ENCODE data around the gene RPL41. TPM values are rescaled to one million over a fixed set of nuclear protein-coding genes. Genes with fewer than 3 reads are reported as not detected.
A peak's percentile ranks its signal among the peaks of the same experiment; 100 is the strongest.
"Not testable (repeated sequence)": the region's sequence is repeated elsewhere in the genome, so short reads cannot be mapped to it uniquely, and the experiment has no call there.

The RPL41 gene
- total RNA-seq, 2 experiments from 2014 or later, result 5,444 to 5,630 TPM

DNA sequence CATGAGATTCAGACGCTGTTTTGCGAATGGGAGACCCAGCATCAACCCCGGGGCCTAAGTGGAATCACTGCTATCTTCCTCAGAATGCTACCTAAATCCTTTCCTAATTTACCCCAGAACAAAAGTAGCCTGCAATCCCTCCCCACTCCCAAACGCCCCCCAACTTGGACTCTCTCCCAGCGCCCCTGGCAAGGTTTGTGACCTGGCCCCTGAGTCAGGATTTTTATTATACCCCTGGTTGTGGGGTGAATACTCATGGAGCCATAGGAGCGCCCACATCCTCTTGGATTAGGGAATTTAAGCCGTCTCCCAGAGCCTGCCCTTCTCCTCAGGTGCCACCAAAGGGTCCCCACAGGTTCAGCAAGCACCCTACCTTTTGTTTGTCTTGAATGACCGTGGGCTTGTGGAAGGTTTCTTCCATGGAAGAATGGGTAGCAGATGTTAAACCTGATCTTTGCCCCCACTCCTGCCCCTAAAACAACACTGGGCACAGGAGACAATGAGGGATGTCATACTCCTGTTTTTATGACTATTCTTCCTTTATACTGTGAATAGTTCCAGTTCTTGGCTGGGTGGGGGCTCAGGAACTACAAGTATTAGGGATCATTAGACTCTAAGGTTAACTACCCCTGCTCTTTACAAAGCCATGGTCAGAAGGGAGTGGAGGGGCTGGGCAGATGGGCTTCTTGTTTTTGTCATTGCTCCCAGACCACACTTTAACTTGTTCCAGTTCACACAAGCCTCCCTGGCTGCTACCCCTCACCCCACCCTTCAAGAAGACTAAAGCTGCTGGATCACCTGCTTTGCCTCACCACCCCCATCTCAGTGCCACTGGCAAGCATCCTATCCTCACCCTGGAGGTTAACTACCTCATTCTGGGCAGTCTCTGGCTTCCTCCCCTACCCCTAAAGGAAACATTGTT, 36.6 kb downstream of the RPL41 start:
- Mint-ChIP-seq H3K4me3 (peak overlapping the region; percentile 88), H3K36me3 (peaks cover 15% of the 10 kb centered on the region), H3K9me3 (no peaks in the 10 kb centered on the region), H3K27me3 (no peaks in the 10 kb centered on the region), H3K27ac (peak overlapping the region; percentile 98), H3K4me1 (peaks cover 33% of the 10 kb centered on the region)
- no peak for DNase-seq

DNA sequence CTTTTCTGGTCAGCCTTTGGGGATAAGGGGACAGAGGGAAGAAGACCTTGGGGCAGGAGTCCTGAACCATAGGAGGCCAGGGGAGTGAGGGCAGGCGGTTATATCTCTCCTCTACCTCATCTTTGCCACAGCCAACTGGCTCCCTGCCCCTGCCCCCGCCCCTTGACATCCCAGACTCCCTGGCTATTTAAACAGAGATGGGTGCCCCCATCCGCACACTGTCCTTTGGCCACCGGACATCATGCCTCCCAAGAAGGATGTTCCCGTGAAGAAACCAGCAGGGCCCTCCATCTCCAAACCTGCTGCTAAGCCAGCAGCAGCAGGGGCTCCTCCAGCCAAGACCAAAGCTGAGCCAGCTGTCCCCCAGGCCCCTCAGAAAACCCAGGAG, 37.2 kb downstream of the RPL41 start:
- Mint-ChIP-seq H3K4me1 (peaks cover 33% of the 10 kb centered on the region), H3K9me3 (no peaks in the 10 kb centered on the region)

DNA sequence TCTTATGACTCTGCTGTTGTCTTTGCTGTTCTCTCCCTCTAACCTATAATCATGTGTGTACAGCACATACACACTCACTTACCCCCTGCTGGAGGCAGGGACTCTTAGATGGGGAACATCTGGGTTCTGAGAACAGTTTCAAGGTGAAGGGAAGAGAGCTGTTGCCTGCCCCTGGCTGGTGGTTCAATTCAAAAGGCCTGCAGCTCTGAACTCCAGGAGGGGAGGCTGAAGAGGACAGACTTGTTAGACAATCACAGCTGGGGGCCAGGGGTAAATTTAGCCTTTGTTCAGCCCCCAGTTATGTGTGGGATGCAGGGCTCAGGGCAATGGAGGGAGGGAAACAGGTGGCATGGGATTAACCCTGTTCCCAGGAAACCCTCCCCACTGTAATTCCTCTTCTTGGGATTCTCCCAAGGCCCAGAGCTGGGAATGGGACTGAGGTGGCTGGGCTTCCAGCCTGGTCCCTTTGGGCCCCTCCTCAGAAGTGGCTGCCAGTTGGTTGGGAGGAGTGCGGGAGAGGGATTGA, 37.9 kb downstream of the RPL41 start:
- no peak for DNase-seq
- H3K9me3 Mint-ChIP-seq, result no peaks in the 10 kb centered on the region
- no peak overlapping the region for H3K4me3 Mint-ChIP-seq
- H3K4me1 Mint-ChIP-seq, result peaks cover 38% of the 10 kb centered on the region
- H3K27ac Mint-ChIP-seq, result no peak overlapping the region
- H3K36me3 Mint-ChIP-seq, result peaks cover 27% of the 10 kb centered on the region
- no peaks in the 10 kb centered on the region for H3K27me3 Mint-ChIP-seq

More for the DNA sequence above, 37.2 kb downstream of the RPL41 start:
- DNase-seq, result no peak
- Mint-ChIP-seq H3K36me3 (peaks cover 21% of the 10 kb centered on the region), H3K27me3 (no peaks in the 10 kb centered on the region), H3K4me3 (peak overlapping the region; percentile 88), H3K27ac (no peak overlapping the region)

DNA sequence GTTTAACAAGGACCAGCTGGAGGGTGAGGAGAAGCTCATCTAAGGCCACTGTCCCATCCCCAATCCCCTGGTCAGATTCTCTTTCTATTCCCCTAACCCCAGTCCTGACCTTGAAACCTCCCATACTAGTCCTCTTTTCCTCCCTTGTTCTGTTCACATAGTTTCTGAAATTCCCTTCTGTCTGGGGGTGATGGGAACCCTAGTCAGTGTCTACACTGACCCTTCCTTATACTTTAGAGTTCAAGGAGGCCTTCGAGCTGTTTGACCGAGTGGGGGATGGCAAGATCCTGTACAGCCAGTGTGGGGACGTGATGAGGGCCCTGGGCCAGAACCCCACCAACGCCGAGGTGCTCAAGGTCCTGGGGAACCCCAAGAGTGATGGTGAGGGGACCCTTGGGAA, 38.4 kb downstream of the RPL41 start:
- Mint-ChIP-seq H3K36me3 (peaks cover 32% of the 10 kb centered on the region), H3K9me3 (no peaks in the 10 kb centered on the region), H3K27me3 (no peaks in the 10 kb centered on the region), H3K4me3 (no peak overlapping the region), H3K4me1 (peaks cover 41% of the 10 kb centered on the region), H3K27ac (no peak overlapping the region)
- no peak for DNase-seq

DNA sequence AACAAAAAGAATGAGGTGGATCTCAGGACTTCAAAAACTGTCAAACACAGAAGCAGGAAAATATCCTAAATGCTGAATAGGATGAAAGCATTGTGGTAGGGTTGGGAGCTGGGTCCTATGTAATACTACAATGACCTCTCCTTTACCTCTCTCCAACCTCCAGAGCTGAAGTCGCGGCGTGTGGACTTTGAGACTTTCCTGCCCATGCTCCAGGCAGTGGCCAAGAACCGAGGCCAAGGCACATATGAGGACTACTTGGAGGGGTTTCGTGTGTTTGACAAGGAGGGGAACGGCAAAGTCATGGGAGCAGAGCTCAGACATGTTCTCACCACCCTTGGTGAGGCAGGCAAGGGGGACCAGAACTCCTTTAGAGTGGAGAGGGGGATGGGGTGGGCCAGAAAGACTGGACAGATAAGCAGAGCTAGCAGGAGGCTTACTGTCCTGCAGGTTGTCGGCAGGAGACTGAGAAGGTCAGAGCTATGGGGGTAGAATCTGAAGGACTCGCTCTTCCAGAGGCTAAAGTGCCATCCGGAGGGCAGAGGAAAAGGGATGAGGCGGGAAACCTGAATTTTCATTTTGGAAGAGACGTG, 38.9 kb downstream of the RPL41 start:
- no peak for DNase-seq
- no peak overlapping the region for H3K27ac Mint-ChIP-seq
- peaks cover 42% of the 10 kb centered on the region for H3K4me1 Mint-ChIP-seq
- peaks cover 38% of the 10 kb centered on the region for H3K36me3 Mint-ChIP-seq
- no peaks in the 10 kb centered on the region for H3K27me3 Mint-ChIP-seq
- no peak overlapping the region for H3K4me3 Mint-ChIP-seq
- H3K9me3 Mint-ChIP-seq, result no peaks in the 10 kb centered on the region

DNA sequence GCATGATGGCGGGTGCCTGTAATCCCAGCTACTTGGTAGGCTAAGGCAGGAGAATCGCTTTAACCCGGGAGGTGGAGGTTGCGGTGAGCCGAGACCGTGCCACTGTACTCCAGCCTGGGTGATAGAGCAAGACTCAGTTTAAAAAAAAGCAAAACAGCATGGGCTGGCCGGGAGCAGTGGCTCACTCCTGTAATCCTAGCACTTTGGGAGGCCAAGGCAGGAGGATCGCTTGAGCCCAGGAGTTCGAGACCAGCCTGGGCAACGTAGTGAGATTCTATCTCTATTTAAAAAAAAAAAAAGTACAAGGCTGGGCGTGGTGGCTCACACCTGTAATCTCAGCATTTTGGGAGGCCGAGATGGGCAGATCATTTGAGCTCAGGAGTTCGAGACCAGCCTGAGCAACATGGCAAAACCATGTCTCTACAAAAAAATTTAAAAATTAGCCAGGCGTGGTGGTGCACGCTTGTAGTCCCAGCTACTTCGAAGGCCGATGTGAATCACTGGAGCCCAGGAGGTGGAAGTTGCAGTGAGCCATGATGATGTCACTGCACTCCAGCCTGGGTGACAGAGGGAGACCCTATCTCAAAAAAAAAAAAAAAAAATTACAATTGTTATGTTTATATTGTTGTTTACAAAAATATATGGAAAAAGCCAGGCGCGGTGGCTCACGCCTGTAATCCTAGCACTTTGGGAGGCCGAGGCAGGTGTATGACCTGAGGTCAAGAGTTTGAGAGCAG, 40.2 kb downstream of the RPL41 start:
- peaks cover 43% of the 10 kb centered on the region for H3K4me1 Mint-ChIP-seq
- DNase-seq, H3K9me3 Mint-ChIP-seq, H3K27me3 Mint-ChIP-seq: not testable (repeated sequence)
- peak overlapping the region; percentile 95 for H3K4me3 Mint-ChIP-seq
- peaks cover 51% of the 10 kb centered on the region for H3K36me3 Mint-ChIP-seq
- peak overlapping the region; percentile 95 for H3K27ac Mint-ChIP-seq

DNA sequence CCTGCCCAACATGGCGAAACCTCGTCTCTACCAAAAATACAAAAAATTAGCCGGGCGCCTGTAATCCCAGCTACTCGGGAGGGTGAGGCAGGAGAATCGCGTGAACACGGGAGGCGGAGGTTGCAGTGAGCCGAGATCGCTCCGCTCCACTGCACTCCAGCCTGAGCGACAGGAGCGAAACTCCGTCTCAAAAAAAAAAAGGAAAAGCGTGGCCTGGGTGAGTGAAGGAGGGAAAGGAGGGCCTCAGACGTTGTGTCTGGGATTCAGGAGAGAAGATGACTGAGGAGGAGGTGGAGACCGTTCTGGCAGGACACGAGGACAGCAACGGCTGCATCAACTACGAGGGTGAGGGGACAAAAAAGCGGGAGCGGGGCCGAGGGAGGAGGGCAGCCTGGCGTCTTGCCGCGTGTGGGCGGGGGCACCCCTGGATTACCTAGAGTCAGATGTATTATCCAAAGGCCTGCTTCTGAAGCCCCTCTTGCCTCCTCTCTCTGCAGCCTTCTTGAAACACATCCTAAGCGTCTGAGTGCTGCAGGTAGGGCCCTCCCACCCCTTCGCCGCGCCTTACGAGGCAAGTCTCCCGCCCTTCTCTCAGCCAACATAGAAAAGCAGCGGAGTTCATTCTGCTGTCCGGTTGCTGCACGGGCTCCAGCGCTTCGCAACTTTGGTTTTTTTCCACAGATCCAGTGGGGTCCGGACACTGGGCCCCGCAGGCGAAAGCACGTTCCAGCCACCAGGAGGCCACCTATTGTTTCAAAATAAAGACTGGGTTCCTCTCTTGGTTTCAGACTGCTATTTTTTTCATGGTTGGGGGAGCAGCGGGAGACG, 41.0 kb downstream of the RPL41 start:
- Mint-ChIP-seq H3K9me3 (no peaks in the 10 kb centered on the region), H3K4me1 (peaks cover 42% of the 10 kb centered on the region), H3K4me3 (peak overlapping the region; percentile 95), H3K27me3 (no peaks in the 10 kb centered on the region), H3K27ac (peak overlapping the region; percentile 95), H3K36me3 (peaks cover 51% of the 10 kb centered on the region)
- peak; percentile 64 for DNase-seq

DNA sequence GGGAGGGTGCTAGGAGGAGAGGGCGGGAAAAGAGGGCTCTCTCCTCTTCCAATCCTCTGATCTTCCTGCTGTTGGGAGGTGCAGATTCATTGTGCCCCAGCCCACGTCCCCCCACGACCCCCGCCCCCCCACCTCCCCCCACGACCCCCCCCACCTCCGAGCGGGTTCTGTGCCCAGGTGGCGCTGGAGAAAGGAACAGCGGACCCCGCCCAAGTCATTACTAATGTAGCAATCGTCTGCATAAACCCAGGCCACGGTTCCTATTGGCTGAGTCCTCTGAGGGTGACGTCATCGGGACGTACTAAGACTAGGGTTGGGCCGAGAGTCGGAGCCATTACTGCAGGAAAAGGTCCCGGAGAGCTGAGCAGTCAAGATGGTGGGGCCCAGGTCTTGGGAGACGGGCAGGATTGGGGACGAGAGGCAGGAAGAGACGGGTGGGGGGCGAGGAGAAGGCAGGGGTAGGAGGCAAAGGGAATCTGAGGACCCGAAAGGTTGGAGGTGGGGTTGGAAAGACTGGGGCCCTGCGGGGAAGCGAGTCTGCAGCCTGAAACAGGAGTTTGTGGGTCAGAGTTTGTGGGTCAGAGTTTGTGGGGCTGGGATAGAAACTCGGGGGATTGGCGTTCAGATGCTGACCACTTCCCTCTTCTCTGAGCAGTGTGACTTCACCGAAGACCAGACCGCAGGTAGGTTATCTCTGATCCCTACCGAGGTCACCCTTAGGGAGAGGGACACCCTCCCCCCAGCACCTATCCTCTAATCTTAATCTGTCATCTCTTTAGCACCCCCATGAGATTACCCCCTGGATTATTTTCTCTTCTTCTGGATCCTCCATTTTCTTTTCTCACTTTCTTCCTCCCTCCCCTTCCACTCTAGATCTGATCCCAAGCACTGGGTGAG, 41.8 kb downstream of the RPL41 start, which contains the start of gene MYL6:
Gene MYL6 (plus strand): TSS at position 331 of the 897 bp plus-strand sequence. CDS start 43 bp downstream, at position 374.
- peak; percentile 89 for DNase-seq
- Mint-ChIP-seq H3K36me3 (peaks cover 53% of the 10 kb centered on the region), H3K27ac (peak within 1 kb of the TSS; percentile 95), H3K4me3 (peak within 1 kb of the TSS; percentile 95), H3K9me3 (no peaks in the 10 kb centered on the region), H3K27me3 (no peaks in the 10 kb centered on the region), H3K4me1 (peaks cover 41% of the 10 kb centered on the region)

DNA sequence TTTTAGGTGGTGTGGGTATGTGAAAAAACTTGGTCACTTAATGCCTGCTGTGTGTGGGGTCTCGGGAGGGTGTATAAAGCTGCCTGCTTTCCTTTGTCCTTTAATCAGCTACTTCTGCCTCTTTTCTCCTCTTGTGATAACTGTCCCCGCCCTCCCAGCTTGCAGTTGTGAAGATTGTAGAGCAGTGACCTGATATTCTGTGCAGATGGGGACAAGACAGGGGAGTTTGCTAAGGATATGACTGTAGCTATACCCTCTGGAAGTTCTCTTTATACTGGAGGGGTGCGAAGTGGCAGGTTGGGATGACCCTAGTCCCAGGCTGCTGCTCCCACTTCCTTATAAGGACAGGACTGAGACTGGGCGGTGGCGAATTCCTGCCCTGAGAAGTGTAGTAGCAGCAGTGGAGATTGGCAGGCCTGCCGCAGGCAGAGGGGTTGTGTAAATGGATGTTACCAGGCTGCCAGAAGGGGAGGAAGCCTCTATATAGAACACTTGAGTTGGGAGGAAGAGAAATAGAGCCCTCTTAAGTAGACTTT, 42.6 kb downstream of the RPL41 start:
- peaks cover 37% of the 10 kb centered on the region for H3K4me1 Mint-ChIP-seq
- peaks cover 57% of the 10 kb centered on the region for H3K36me3 Mint-ChIP-seq
- H3K9me3 Mint-ChIP-seq, result no peaks in the 10 kb centered on the region
- H3K27me3 Mint-ChIP-seq, result no peaks in the 10 kb centered on the region
- peak overlapping the region; percentile 95 for H3K27ac Mint-ChIP-seq
- DNase-seq, result no peak
- peak overlapping the region; percentile 95 for H3K4me3 Mint-ChIP-seq

DNA sequence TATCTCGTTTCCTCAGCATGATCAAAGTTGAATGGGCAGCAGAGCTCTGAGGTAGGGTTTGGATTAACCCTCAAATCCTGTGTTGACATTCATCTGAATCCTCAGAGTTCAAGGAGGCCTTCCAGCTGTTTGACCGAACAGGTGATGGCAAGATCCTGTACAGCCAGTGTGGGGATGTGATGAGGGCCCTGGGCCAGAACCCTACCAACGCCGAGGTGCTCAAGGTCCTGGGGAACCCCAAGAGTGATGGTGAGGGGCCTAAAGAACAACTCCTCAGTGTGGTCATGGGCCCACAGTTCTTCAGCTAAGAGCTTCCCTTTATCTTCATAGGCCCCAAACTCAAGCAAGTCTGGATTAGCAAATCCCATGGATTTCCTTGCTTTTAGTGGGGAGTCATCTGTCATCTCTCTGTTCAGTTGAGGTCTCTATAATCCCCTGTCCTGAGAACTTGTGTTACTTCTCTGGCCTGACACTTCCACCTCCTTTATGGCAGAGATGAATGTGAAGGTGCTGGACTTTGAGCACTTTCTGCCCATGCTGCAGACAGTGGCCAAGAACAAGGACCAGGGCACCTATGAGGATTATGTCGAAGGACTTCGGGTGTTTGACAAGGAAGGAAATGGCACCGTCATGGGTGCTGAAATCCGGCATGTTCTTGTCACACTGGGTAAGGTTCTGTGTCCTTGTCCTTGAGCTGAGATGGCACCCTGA, 43.2 kb downstream of the RPL41 start:
- H3K4me3 Mint-ChIP-seq, result peak overlapping the region; percentile 95
- peaks cover 63% of the 10 kb centered on the region for H3K36me3 Mint-ChIP-seq
- no peaks in the 10 kb centered on the region for H3K9me3 Mint-ChIP-seq
- H3K27ac Mint-ChIP-seq, result peak overlapping the region; percentile 95
- H3K4me1 Mint-ChIP-seq, result peaks cover 37% of the 10 kb centered on the region
- H3K27me3 Mint-ChIP-seq, result no peaks in the 10 kb centered on the region
- no peak for DNase-seq

DNA sequence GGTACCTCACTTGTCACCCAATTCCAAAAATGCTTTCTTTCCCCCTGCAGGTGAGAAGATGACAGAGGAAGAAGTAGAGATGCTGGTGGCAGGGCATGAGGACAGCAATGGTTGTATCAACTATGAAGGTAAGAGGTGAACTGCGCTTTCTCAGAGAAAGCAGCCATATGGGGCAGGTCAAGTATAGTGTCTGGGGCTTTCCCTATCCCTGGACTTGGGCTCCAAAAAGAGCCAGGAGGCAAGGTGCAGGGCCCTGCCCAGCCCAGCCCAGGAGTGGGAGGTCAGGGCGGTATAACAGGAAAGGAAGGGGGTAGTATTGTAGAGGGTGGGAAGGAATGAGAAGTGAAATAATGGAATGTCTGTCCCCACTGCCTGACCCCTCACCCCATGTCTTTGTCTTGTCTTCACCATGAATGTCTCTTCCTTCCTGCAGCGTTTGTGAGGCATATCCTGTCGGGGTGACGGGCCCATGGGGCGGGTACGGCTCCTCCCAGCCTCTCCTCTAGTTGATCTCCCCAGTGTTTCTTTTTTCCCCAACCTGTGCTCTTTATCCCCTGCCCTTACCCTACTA, 43.8 kb downstream of the RPL41 start:
- Mint-ChIP-seq H3K36me3 (peaks cover 62% of the 10 kb centered on the region), H3K4me3 (peak overlapping the region; percentile 95), H3K27ac (peak overlapping the region; percentile 95), H3K4me1 (peaks cover 37% of the 10 kb centered on the region), H3K27me3 (no peaks in the 10 kb centered on the region), H3K9me3 (no peaks in the 10 kb centered on the region)
- peak; percentile 59 for DNase-seq

DNA sequence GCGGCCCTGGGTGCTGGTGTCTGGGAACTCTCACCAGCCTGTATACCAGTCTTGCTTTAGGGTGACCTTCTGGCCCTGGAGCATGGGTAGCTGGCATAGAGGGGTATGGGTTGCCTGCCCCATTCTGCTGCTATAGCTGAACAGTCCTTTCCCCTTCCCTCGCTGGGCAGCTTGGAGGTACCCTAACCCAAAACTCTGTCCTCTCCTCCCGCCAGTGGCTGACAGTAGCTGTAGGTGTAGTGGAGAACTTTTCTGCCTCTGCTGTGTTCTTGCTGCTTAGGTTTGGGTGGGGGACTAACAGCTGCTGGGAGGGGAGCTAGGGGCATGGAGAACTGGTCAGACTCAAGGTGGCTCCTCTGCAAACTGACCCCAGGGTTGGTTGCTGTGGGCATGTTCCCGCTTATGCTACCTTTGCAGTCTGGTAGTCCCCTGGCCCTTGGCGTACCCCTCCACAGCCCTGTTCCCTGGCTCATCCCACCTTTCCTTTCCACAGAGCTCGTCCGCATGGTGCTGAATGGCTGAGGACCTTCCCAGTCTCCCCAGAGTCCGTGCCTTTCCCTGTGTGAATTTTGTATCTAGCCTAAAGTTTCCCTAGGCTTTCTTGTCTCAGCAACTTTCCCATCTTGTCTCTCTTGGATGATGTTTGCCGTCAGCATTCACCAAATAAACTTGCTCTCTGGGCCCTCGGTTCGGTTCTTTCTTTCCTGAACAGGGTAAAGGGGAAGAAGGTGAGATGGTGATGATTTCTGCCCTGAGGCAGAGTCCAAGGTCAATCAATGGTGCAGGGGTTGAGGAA, 44.7 kb downstream of the RPL41 start:
- Mint-ChIP-seq H3K36me3 (peaks cover 55% of the 10 kb centered on the region), H3K9me3 (no peaks in the 10 kb centered on the region)

More for the DNA sequence above, 44.7 kb downstream of the RPL41 start:
- peaks cover 37% of the 10 kb centered on the region for H3K4me1 Mint-ChIP-seq
- H3K4me3 Mint-ChIP-seq, result peak overlapping the region; percentile 95
- H3K27ac Mint-ChIP-seq, result peak overlapping the region; percentile 95
- DNase-seq, result no peak
- no peaks in the 10 kb centered on the region for H3K27me3 Mint-ChIP-seq

Data from activated naive CD8-positive, alpha-beta T cell treated with anti-CD3 and anti-CD28 coated beads for 36 hours (primary cell).